ENCODE measurements around the gene EXOC8.

Gene EXOC8

GRCh38 chr1:231313661-231314060, 24.0 kb downstream of the EXOC8 start:
- DNase-seq (ENCODE audit: low spot score) = no peak

GRCh38 chr1:231312432-231312788, 25.2 kb downstream of the EXOC8 start:
- no peak for DNase-seq (ENCODE audit: low spot score)

- DNase-seq (ENCODE audit: low spot score) = no peak
These were observed 25.8 kb downstream of the EXOC8 start for GRCh38 chr1:231311720-231312431.

- no peak for DNase-seq (ENCODE audit: low spot score)
These were observed 27.2 kb downstream of the EXOC8 start for GRCh38 chr1:231310391-231310934.

GRCh38 chr1:231301990-231302389, 35.7 kb downstream of the EXOC8 start:
- DNase-seq (ENCODE audit: low spot score) = no peak

GRCh38 chr1:231295938-231296337, 41.7 kb downstream of the EXOC8 start:
- DNase-seq (ENCODE audit: low spot score) = no peak

GRCh38 chr1:231286603-231287002, 51.0 kb downstream of the EXOC8 start:
- no peak for DNase-seq (ENCODE audit: low spot score)

- no peak for DNase-seq (ENCODE audit: low spot score)
These were observed 53.2 kb downstream of the EXOC8 start for GRCh38 chr1:231284441-231284840.

Measured in globus pallidus (tissue), 1 donor.